SW 1271 (cell line): ENCODE data around the gene AMT.
"Not testable (repeated sequence)": the region's sequence is repeated elsewhere in the genome, so short reads cannot be mapped to it uniquely, and the experiment has no call there.

Experiments used
- DNase-seq, 2 experiments: peaks; one replicate each; lab custom pipeline; 2025; lab: John Stamatoyannopoulos, UW

AMT gene

DNA sequence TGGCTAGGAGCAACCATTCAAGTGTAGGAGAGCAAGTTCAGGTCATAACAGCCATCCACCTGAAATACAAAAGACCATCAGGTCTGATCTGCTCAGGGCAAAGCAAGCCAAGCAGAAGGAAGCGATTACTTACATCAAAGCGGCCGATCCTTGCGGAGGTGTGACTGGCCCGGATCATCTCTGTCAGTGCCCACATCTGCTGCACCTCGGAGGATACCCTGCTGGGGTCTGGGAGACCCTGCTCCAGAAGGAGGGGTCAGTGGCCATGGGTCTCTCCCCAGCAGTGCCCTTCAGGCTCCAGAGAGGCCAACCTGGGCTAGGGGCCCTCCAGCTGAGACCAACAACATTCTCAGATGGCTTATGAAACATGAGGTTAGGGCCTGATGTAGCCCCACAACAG, 2.5 kb upstream of the AMT start:
- no peak for DNase-seq

- no peak for DNase-seq
Measured at GRCh38 chr3:49421890-49422378, 339 bp downstream of the AMT start.

GRCh38 chr3:49417516-49418120, 4.7 kb downstream of the AMT start:
- DNase-seq: no peak

DNA sequence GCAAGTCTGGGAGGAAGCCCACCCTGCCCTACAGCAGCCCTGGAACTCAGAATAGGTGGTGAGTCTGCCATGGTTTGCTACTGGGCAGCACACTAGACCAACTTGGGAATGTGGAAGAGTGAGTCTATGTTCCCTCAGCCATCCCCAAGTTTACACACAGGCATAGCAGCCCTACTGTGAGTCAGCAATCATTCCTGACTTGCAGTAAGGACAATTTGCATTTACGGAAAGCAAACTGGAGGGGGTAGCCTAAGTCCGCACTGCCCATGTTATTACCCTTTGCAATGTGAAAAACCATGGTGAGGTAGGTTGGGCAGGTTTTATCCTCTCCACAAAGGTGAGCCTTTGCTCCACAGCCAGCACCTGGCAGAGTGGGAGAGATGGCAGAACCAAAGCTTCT, 5.4 kb downstream of the AMT start:
- DNase-seq: no peak

GRCh38 chr3:49415931-49416601, 6.2 kb downstream of the AMT start:
- no peak for DNase-seq

DNA sequence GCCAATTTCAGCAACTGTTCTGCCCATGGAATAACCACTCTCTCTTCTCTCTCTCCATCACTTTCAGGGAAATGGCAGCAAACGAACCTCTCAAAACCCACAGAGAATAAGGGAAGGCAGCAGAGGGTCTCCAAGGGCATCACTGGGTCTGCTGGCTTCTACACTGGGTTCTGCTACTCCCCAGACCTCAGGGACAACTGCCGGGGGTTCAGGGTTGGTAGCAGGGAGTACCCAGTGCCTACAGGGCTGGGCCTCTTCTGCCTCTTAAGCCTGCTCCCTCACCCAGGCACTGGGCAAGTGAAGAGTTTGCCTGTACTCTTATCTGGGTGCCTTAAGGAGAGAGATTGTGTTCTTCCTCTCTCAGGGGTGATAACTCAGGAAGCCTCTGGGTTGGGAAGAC, 7.5 kb downstream of the AMT start:
- DNase-seq: no peak

- DNase-seq: no peak
Measured at GRCh38 chr3:49413338-49413734, 8.9 kb downstream of the AMT start.

DNA sequence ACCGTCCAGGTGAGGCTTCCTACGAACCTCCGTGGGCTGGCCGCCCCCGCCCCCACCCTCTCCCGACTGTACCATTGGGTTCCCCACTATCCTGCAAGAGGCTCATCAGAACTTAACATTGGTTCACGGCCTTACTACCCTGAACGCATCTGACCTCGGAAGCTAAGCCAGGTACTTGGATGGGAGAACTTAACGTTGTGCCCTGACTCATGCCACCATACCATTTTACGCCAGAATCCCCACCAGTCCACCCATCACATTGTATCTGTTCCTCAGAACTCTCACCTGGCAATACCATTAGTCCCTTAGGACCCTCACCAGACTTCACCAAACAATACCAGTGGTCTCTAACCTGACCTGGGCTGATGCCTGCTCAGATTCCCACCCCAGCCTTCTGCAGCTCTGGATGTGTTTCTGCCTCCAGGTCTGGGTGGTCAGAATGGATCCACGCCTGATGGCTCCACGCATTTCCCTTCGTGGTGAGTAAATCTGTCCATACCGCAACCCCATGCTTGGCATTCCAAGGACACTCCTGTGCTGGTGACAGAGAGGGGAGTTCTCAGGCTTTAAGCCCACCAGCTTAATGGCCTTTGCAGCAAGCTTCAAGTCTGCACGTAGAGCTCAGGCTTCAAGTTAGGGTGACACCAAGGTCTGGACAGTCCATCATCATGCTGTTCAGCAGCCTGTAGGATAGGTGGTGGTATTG, 9.5 kb downstream of the AMT start:
- no peak for DNase-seq

DNA sequence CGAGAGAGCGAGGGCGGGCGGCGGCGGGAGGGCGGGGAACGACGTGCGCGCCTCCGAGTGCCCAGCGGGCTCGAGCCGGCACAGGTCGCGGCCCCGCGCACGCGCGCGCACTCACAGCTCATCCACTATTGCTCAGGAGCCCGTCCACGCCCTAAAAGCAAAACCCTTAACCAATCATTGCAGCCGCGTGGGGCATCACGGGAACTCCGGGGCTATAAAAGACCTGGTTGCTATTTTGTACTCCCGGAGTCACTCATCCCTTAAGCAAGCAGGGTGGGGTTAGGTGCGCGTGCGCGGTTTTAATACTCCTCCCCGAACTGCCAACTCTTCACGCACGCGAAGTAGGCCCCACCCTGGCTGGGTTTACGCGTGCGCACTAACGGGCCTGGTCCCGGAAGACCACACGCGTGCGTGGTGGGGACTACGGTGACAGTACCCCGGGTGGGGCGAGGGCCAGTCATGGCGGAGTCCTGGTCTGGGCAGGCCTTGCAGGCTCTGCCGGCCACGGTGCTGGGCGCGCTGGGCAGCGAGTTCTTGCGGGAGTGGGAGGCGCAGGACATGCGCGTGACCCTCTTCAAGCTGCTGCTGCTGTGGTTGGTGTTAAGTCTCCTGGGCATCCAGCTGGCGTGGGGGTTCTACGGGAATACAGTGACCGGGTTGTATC, 10.2 kb downstream of the AMT start, which contains the start of the genes RHOA and TCTA:
Gene RHOA, minus strand, starts transcription at position 9 of the 664 bp plus-strand sequence. CDS start 36,387 bp downstream, outside the sequence.
Gene TCTA, plus strand, starts transcription at position 456 of the 664 bp plus-strand sequence. Its CDS starts 4 bp downstream, at position 460.
- DNase-seq: peak; percentile 89 to 97

GRCh38 chr3:49411535-49411967, 10.7 kb downstream of the AMT start:
- DNase-seq: no peak

- no peak for DNase-seq
Measured at GRCh38 chr3:49410846-49411534, 11.3 kb downstream of the AMT start.

DNA sequence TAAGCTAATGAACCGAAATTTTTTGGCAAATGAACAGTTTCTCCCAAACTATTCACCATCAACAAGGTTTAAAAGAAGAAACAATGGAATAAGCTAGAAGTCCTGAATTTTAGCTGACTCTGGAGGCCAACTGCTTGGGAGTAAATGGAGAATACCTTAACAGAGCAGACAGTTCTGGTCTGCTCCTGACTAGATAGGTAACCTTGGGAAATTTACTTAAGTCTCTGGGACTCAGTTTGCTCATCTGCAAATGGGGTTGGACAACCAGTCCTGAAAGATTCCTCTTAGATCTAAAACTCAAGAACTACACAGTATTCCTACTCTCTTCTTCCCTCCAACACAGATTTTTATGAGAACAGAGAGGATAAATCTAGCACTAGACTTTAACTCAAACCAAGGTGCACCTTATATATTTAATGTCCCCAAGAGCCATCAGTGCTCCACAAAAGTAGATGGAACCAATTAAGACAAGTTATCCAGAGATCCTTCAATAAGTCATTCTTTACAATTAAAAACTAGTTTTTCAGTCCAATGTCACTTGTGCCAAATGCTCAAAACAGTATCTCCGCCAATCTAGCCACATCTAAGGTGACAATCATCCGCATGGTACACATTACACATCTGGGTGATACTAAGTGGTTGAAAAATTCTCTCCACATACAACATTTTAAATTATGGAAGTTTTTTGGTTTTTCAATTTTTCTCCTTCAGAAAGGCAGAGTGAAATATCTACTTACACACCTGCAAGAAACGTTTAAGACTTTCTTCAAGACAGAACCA, 12.0 kb downstream of the AMT start:
- DNase-seq: no peak

DNA sequence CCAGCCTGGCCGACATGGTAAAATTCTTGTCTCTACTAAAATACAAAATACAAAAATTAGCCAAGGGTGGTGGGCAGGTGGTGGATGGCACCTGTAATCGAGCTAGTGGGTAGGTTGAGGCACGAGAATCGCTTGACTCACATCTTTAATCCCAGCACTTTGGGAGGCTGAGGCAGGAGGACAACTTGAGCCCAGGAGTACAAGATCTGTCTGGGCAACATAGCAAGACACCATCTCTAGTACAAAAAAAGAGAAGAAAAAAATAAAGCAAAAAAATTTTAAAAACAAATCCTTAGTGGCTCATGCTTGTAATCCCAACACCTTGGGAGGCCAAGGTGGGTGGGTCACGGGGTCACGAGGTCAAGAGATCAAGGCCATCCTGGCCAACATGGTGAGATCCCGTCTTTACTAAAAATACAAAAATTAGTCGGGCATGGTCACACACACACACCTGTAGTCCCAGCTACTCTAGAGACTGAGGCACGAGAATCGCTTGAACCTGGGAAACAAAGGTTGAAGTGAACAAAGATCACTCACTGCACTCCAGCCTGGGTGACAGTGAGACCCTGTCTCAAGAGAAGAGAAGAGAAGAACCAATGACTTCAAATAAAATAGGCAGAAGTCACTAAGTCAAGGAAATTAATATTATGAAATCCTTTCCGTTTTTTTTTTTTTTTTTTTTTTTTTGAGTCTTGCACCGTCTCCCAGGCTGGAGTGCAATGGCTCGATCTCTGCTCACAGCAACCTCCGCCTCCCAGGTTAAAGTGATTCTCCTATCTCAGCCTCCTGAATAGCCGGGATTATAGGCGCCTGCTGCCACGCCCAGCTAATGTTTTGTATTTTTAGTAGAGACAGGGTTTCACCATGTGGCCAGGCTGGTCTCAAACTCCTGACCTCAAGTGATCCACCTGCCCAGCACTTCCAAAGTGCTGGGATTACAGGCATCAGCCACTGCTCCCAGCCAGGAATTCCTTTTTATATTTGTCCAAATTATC, 15.4 kb downstream of the AMT start:
- DNase-seq: no peak

DNA sequence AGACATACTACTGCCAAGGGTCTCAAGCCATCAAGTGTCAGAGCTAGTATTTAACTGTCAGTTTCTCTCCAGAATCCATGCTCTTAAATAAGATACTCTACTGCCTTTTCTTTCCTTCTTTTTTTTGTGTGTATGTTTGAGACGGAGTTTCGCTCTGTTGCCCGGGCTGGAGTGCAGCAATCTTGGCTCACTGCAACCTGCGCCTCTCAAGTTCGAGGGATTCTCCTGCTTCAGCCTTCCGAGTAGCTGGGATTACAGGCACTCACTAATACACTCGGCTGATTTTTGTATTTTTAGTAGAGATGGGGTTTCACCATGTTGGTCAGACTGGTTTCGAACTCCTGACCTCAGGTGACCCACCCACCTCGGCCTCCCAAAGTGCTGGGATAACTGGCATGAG, 16.7 kb downstream of the AMT start:
- not testable (repeated sequence) for DNase-seq

- DNase-seq: no peak
Measured at GRCh38 chr3:49403891-49404290, 18.4 kb downstream of the AMT start.

DNA sequence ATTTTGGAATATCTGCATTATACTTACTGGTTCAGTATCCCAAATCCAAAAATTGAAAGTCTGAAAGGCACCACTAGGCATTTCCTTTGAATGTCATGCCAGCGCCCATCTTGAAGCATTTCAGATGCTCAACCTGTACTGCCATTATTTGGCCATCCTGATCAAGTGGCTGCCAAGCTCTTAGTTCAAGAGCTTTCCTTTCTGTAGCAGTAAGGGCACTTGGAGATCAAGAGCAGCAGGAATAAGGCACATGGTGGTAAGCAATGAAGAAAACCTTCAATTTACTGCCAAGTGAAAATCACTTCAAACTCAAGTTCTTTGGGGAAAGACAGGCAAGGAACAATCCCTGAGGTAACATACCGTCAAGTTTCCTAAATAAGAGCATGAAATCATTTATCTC, 20.5 kb downstream of the AMT start:
- DNase-seq: no peak

GRCh38 chr3:49399461-49399860, 22.8 kb downstream of the AMT start:
- no peak for DNase-seq

GRCh38 chr3:49397470-49397869, 24.8 kb downstream of the AMT start:
- DNase-seq: no peak

- DNase-seq: not testable (repeated sequence)
Measured at GRCh38 chr3:49391310-49391709, 31.0 kb downstream of the AMT start.

- no peak for DNase-seq
Measured at GRCh38 chr3:49389297-49389696, 33.0 kb downstream of the AMT start.
